SIG-M5 treated with dmso at 0.1 percent for 504 hours (cell line): ENCODE results near the gene HM13.
A peak's percentile ranks its signal among the peaks of the same experiment; 100 is the strongest.
"Not testable (repeated sequence)": the region's sequence is repeated elsewhere in the genome, so short reads cannot be mapped to it uniquely, and the experiment has no call there.

Source experiments
- DNase-seq: peaks from one replicate; lab custom pipeline; 2025; ENCODE audit not compliant: unreplicated experiment; lab: John Stamatoyannopoulos, UW

The HM13 gene

DNA sequence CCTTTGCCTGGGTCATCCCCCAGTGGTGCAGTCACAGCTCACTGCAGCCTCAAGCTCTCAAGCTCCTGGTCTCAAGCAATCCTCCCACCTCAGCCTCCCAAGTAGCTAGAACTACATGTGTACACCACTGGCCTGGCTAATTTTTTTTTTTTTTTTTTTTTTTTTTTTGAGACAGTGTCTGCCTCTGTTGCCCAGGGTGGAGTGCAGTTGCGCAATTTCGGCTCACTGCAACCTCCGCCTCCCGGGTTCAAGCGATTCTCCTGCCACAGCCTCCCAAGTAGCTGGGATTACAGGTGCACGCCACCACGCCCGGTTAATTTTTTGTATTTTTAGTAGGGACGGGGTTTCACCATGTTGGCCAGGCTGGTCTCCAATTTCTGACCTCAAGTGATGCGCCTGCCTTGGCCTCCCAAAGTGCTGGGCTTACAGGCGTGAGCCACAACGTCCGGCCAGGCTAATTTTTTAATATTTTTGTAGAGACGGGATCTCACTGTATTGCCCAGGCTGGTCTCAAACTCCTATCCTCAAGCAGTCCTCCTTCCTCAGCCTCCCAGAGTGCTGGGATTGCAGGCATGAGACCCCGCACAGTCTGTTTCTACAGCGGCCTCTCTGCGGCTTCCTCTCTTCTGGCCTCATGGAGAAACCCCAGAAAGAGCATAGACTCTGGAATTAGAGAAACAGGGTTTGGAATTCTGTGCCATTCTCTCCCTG, 65.9 kb downstream of the HM13 start:
- DNase-seq, result not testable (repeated sequence)

DNA sequence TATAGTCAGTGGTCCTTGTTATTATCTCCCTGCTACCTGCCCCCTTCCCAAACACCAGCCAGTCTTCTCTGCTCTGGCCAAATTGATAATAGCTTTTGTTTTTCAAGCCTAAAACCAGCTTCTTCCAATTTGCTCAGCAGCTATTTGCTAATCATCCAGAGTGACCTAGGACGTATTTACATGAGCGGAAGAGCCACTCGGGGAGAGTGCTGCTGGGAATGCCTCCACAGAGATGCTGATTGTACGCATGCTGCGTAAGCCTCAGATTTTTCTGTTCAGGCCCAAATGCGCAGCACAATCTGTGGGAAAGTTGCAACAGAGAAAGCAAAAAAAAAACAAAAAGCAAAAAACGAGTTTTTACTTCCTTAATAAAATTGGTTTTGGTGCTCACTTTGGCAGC, 66.5 kb downstream of the HM13 start:
- no peak for DNase-seq

DNA sequence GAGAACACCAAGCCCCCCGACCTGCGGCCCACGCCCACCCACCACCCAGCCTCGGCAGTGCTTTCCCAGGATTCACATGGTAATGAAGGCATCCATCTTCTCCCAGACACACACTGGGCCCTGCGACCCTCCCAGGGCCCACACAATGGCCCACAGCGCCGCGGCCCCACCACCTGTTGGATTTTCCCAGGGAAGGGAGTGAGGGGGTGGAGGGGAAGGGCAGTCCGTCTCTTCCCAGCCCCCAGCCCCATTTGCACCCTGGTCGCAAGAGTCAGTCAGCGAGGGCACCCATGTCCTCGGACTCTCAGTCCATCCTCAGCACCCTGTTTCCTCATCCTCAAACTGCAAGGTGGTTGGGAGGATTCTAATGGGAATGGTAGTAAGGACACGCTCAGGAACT, 67.1 kb downstream of the HM13 start:
- no peak for DNase-seq

DNA sequence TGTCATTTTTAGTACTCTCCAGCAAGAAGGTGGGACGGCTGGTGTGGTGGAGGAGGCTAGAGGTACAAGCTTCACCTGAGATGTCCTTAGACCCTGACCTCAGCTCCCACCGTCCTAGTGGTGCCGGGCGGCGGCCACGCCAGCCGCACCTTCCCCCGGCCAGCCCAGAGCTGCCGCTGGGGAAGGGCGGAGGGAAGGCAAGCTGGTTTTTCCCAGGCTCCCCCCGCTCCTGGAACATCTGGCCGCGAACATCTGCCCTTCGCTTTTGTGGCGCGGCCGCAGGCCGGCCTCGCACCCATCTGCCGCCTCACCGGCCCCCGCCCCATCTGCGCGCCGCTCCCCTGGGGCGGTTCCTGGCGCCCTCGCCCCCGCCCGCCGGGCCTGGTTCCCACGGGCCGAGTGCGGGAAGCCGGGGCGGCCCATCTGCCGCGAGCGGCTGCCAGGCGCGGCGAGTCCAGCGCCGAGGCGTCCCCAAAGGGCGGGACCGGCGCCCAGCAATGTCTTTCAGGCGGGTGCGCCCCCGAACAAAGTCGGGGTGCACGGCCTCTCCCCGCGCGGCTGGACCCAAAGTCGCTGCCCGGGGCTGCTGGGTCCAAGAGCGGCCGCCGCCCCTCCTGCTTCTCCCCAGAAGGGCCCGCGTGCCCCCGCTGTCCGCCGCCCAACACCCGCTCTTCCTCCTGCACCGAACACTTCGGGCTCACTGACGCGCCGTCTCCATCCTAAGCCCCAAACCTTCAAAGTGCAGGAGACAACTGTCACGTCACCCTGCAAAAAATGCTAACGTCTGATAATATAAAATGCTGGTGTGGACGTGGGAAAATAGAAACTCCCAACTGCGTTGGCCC, 73.5 kb downstream of the HM13 start:
- DNase-seq, result no peak

DNA sequence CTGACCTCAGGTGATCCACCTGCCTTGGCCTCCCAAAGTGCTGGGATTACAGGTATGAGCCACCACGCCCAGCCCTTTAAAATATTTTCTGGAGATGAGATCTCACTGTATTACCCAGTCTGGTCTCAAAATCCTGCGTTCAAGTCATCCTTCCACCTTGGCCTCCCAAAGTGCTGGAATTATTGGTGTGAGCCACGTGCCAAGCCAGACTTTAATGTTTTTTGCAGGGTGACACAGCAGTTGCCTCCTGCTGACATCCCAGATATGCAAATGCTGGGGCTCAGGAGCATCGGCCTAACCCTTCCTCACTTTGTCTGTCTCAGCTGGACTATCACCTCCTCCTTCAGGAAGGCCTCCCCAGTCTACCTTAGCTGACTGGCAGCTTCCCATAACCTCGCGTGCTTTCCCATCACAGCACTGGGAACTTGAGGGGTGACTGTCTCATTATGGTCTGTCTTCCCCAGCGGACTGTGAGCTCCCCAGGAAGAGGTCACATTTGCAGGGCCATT, 76.5 kb downstream of the HM13 start:
- no peak for DNase-seq

DNA sequence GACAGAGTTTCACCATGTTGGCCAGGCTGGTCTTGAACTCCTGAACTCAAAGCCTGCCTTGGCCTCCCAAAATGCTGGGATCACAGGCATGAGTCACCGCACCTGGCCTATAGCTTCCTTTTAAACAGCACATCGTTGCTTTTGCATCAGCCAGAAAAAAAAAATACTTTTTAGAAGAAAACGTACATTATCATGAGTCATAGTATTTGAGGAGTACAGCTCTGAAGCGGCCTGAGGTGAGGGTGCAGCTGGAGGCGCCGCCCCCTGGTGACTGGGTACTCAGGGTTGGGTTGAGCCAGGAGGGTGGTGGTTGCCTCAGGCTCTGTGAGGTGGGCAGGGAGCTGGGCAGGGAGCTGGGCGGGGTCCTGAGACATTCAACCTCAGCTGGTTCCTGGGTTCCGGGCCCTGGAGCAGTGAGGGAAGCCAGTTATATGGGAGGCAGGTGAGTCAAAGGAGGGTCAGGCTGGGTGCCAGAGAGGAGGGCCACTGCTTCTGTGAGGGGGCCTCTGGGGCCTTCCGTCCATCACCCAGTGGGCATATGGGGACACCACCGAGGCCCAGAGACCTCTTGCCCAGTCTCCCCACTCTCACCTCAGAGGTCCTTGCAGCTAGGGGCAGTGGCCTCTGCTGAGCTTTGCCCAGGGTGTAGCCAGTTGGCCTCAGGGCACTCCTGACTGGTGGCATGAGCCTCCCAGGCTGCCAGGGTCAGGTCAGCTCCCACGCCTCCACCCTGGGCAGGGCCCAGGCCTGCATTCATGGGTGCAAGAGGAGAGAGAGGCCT, 79.2 kb downstream of the HM13 start:
- peak; percentile 74 for DNase-seq

DNA sequence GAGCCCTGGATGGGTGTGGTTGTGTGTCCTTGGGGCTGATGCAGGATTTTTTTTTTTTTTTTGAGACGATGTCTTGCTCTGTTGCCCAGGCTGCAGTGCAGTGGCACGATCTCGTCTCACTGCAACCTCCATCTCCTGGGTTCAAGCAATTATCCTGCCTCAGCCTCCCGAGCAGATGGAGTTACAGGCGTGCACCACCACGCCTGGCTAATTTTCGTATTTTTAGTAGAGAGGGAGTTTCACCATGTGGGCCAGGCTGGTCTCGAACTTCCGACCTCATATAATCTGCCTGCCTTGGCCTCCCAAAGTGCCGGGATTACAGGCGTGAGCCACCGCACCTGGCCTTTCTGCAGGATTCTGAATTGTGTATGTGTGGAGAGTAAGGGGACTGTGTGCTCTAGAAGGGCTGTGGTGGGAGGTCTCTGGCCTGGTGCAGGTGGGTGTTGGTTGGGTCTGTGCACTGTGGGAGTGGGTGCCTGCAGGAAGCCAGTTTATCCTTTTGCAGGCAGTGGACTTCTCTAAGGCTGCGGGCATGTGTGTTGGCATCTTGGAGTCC, 79.8 kb downstream of the HM13 start:
- no peak for DNase-seq

DNA sequence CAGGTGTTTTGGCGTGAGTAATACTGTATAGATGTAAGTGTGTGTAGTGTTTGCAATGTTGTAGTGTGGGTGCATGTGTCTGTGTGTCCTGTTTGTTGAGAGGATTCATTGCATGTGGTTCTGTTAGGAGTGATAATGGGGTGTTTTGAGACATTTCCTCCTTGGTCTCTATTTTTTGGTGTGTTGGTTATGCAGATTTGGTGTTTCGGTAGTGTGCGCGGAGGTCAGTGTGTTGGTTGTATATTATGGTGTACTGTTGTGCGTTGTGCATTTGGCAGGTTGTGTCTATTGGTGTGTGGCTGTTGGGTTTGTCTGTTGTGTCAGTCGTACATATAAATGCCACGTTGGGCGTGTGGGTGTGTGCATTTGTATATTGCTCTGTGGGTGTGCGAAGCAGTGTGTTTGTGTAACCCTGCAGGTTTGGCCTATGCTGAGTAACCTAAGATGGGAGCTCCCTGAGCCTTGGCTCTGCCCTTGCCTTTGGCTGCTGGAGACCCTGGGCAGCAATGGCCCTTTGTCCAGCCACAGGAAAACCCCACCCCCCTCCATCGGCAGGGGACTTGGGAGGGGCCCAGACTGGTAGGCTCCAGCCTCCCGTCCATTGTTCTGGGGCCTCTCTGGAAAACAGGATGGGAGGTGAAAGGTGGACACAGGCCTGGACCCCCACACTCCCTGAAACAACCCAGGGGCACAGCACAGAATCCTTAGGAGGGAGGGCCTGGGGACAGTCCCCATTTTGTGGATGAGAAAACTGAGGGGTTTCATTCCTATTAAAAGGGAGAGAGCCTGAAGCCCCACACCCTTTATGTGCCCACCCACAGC, 80.5 kb downstream of the HM13 start:
- no peak for DNase-seq

DNA sequence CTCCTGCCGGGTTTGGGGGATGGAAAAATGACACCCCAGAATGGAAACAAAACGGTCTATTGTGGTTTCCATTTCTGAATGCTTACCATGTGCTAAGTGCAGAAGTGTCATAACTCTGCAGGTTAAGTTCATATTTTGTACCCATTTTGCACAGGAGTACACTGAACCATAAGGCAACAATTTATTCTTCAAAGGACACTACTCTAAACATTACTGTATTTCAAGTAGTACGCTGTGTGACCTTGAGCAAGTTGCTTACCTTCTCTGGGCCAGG, 81.1 kb downstream of the HM13 start:
- no peak for DNase-seq

DNA sequence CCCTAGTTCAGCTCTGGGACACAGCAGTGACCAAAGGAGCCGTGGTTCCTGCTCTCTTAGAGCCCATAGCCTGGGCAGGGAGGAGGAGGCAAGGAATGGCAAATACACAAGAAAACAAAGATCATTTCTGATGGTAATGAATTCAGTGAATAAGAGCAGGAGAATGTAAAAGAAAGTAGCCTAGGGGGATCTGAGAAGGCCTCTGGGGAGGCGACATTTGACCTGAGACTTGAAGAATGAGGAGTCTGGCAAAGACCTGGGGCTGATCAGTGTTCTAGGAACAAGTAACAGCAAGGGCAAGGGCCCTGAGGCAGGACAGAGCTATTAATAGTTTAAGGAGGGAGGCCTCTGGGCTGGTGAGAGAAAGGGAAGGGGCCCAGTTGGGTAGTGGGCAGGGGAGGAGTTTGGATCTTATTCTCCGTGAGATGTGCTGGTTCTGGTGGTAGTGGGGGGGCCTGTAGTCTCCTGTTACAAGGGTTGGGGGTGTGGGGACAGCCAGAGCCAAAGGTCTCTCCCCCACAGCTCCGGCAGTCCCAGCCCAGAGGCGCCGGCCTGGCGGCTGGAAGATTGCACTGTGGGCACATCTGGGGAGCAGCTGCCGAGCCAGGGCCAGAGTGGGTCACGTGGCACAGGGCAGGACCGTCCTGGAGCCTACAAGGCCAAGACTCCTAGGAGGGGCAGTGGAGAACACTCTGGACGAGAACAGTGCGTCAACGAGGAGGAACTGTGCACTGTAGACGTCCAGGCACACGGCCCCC, 81.6 kb downstream of the HM13 start:
- no peak for DNase-seq

DNA sequence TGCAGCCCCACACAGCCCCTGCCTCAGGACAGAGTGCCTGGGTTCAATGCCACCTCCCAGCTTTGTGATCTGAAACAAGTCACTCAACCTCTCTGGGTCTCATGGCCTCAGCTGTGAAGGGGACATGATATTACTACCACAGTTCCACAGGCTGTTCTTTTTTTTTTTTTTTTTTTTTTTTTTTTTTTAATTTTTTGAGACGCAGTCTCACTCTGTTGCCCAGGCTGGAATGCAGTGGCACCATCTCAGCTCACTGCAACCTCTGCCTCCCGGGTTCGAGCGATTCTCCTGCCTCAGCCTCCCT, 82.1 kb downstream of the HM13 start:
- not testable (repeated sequence) for DNase-seq

DNA sequence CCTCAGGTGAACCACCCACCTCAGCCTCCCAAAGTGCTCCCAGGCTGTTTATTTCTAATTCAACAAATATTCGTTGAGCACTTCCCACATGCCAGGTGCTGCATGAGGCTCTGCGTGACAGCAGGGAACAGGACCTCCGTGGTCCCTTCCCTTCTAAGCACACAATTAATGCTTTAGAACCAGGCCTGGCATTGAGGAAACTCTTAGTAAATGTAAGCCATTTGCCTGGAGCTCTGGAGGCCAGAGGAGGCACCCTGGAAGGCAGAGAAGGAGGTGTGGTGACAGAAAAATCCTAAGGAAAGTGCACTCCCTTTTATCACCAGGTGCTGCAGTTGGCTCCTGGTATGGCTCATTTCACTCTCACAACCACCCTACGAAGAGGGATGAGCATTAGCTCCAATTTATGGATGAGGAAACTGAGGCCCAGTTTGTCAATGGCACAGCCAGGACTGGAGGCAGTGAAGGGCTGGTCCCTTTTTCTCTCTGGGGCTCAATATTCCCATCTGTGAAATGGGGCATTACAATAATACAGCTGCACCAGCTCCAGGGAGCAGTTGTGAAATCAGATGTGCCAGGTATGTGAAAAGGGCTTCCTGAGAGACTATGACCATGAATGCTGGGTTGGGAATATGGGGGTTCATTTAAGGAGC, 82.7 kb downstream of the HM13 start:
- DNase-seq, result no peak

DNA sequence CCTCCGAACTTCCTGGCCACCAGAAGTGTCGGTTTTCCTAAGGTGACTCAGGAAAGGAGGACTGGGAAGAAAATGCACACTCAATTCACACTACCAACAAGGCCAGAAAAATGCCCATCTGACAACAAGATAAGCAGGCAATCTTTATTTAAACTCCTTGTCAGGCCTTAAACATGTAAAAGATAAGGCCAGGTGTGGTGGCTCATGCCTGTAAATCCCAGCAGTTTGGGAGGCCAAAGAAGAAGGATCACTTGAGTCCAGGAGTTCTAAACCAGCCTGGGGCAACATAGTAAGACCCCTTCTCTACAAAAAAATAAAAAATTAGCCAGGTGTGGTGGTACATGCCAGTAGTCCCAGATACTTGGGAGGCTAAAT, 83.2 kb downstream of the HM13 start:
- no peak for DNase-seq

DNA sequence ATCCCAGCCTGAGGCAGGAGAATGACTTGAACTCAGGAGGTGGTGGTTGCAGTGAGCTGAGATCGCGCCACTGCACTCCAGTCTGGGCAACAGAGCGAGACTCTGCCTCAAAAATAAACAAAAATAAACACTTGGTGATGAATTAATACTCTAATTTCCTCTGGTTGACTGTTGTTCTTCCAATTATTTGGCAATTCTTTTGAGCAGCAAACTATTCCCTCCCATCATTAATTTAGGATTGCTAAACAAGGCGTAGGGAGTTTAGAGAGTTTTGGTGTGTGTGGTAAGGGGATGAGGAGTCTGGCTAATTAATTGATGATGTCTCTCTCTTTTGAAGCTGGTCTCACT, 88.2 kb downstream of the HM13 start:
- no peak for DNase-seq

DNA sequence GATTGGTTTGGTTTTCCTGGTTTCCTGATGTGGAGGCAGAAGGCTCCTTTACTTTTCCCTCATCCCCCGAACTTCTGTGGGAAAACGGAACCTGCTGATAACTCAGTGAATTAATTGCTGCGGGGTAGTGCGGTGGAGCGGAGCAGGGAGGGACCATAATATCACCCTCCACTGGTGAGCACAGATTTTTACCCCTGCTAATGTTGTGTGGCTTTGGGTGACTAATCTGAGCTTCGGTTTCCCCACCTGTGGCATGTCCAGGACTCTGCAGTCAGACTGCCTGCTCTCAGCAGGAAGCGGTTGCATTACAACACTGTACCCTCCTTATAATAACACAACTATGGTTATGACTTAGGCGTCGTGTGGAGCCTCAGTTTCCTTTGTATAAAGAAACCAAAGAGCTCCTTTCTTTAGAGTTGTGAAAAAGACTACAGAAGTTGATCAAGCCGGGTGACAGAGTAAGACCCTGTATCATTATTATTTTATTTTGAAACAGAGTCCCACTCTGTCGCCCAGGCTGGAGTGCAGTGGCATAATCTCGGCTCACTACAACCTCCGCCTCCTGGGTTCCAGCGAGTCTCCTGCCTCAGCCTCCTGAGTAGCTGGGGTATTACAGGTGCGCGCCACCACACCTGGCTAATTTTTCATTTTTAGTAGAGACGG, 88.7 kb downstream of the HM13 start:
- peak; percentile 91 for DNase-seq

DNA sequence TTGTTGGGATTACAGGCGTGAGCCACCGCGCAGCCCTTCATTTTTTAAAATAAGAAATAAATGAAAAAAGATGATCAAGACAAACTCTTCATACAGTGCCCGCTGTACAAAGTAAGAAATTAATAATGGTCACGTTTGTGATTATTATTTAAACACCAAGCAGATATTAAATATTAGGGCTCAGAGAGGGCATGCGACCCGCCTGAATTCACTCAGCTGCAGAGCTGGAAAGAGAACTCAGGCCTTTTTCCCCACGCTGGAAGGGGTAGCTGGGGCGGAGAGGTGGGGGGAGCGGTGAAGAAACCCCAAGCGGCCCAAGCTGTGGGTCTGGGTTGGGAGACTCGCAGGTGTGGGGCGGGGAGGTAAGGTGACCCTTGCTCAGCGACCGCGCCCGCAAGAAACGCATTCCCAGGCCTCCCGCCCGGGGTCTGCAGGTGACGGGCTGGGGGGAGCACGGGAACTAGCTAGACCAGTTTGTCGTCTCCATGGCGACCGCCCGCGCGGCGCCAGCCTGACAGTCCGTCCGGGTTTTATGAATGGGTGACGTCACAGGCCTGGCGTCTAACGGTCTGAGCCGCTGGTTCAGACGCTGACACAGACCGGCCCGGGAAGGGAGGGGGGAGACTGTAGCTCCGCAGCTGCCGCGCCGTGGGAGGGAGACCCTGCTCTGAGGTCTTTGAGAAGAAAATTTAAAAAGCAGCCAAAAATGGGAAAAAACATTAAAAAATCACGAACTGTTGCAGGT, 89.8 kb downstream of the HM13 start:
- peak; percentile 91 for DNase-seq

DNA sequence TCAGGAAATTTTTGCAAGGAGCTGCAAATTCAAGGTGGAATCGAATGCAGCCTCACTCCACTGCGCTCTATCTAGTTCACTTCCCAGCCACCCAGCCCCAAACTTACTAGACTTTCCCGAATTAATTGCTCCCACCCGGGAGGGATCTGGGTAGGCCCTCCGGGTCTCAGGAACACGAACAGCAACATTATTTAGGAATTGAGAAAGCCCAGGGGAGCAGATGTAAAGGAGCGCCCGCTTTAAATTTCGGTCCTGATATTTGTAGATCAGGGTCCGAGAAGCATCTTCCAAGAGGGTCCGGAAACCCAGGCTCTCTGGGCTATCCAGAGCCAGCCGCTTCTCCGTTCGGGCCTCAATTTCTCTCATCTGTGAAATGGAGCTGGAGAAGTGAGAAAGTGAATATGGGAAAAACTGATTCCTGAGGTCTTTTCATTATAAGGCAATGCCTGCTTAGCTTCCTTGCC, 90.4 kb downstream of the HM13 start:
- DNase-seq, result no peak
